GM23338 (cell line): ENCODE data around the gene BTNL8. TPM values are rescaled to one million over a fixed set of nuclear protein-coding genes. Genes with fewer than 3 reads are reported as not detected.

Source experiments
- ATAC-seq: fragments of 200-7000 bp; cut with Tn5 transposase; 3 replicates; pipeline ENCODE4 v1.9.1; 2020
- DNase-seq: peaks from one replicate; pipeline ENCODE4 v3.0.0-alpha.2; 2015; ENCODE audit warnings: low spot score
- H2AFZ ChIP-seq: fragments of 200-600 bp; sonication (generic); 2 replicates; pipeline ENCODE4 v1.8.0; 2016; ENCODE audit warnings: antibody characterized with exemption, mild to moderate bottlenecking, moderate library complexity
- H3F3A ChIP-seq: fragments of 200-600 bp; sonication (generic); replicated peaks from 2 replicates; pipeline ENCODE4 v1.8.0; 2017; ENCODE audit warnings: antibody characterized with exemption, mixed run types, low read depth
- H3K27ac ChIP-seq: fragments of 200-600 bp; sonication (generic); 2 replicates; pipeline ENCODE4 v1.6.1; 2016; ENCODE audit warnings: low read depth
- H3K27me3 ChIP-seq: fragments of 200-600 bp; sonication (generic); 2 replicates; pipeline ENCODE4 v1.8.0; 2016; ENCODE audit warnings: mild to moderate bottlenecking, mixed run types, moderate library complexity; ENCODE audit not compliant: insufficient read depth
- H3K36me3 ChIP-seq: fragments of 200-600 bp; sonication (generic); 2 replicates; pipeline ENCODE4 v1.8.0; 2016; ENCODE audit warnings: mild to moderate bottlenecking; ENCODE audit not compliant: insufficient read depth
- H3K4me1 ChIP-seq: fragments of 200-600 bp; sonication (generic); 2 replicates; pipeline ENCODE4 v1.8.0; 2016; ENCODE audit warnings: mild to moderate bottlenecking, moderate library complexity; ENCODE audit not compliant: insufficient read depth
- H3K4me2 ChIP-seq: fragments of 200-600 bp; sonication (generic); 2 replicates; pipeline ENCODE4 v1.7.1; 2017; ENCODE audit warnings: mixed run types
- H3K4me3 ChIP-seq: fragments of 200-600 bp; sonication (generic); 2 replicates; pipeline ENCODE4 v1.6.1; 2016; ENCODE audit warnings: mixed run types
- H3K79me2 ChIP-seq: fragments of 200-600 bp; sonication (generic); replicated peaks from 2 replicates; pipeline ENCODE4 v1.8.0; 2017; ENCODE audit warnings: mild to moderate bottlenecking; ENCODE audit not compliant: insufficient read depth
- H3K9me2 ChIP-seq: fragments of 200-600 bp; sonication (generic); 2 replicates; pipeline ENCODE4 v1.8.0; 2017; ENCODE audit not compliant: insufficient read depth
- H4K20me1 ChIP-seq: fragments of 200-600 bp; sonication (generic); replicated peaks from 2 replicates; pipeline ENCODE4 v1.8.0; 2017; ENCODE audit warnings: mild to moderate bottlenecking; ENCODE audit not compliant: insufficient read depth
- H3K27ac Mint-ChIP-seq: 2 replicates; pipeline ENCODE4 v1.8.0; 2020; ENCODE audit warnings: inconsistent platforms, mild to moderate bottlenecking, moderate library complexity, mixed read lengths
- H3K27me3 Mint-ChIP-seq: 3 replicates; pipeline ENCODE4 v1.8.0; 2022; ENCODE audit warnings: low read depth, mild to moderate bottlenecking, moderate library complexity, mixed read lengths, inconsistent platforms; ENCODE audit not compliant: insufficient read depth, poor library complexity
- H3K36me3 Mint-ChIP-seq: 3 replicates; pipeline ENCODE4 v1.8.0; 2021; ENCODE audit warnings: low read depth, mild to moderate bottlenecking, inconsistent platforms, moderate library complexity, mixed read lengths
- H3K4me1 Mint-ChIP-seq: 3 replicates; pipeline ENCODE4 v1.8.0; 2020; ENCODE audit warnings: mild to moderate bottlenecking, inconsistent platforms, mixed read lengths
- H3K4me3 Mint-ChIP-seq: 3 replicates; pipeline ENCODE4 v1.8.0; 2021; ENCODE audit warnings: moderate library complexity, mild to moderate bottlenecking, inconsistent platforms, mixed read lengths
- H3K9me3 Mint-ChIP-seq: 3 replicates; pipeline ENCODE4 v1.8.0; 2020; ENCODE audit warnings: moderate library complexity, mild to moderate bottlenecking, inconsistent platforms, mixed read lengths
- CREB1 ChIP-seq: fragments of 250-450 bp; sonication (Bioruptor Pico); IDR thresholded peaks from 2 replicates; pipeline ENCODE4 v1.5.0; 2020; ENCODE audit warnings: low read depth, mild to moderate bottlenecking, moderate library complexity
- CTCF ChIP-seq, 2 experiments: fragments of 200-600 bp in 1 of 2; sonication (generic) in 1 of 2; conservative IDR thresholded peaks; 2 replicates each; pipeline versions ENCODE4 v1.5.1 to v1.6.1; 2016 to 2017; ENCODE audit warnings: antibody characterized with exemption in 2 of 2, low read depth in 2 of 2, mild to moderate bottlenecking in 2 of 2, moderate library complexity in 1 of 2
- JUNB ChIP-seq: IDR thresholded peaks from one replicate; pipeline ENCODE4 v1.6.1; 2016; ENCODE audit warnings: antibody characterized with exemption; ENCODE audit not compliant: unreplicated experiment
- POLR2AphosphoS5 ChIP-seq: IDR thresholded peaks from 2 replicates; pipeline ENCODE4 v1.6.1; 2016; ENCODE audit warnings: antibody characterized with exemption, low read depth
- ZNF462 ChIP-seq: fragments of 250-450 bp; sonication (Bioruptor Pico); IDR thresholded peaks from 2 replicates; pipeline ENCODE4 v1.5.0; 2020; ENCODE audit warnings: mild to moderate bottlenecking, moderate library complexity
- polyA plus RNA-seq: library from polyadenylated mRNA; unstranded; fragments of >200 nt; fragmentation: Nextera tagmentation; extraction: Ambion mirVana; gene quantifications from 2 replicates; pipeline ENCODE4 v1.2.1, GENCODE V29; 2016
- total RNA-seq: library from RNA; depleted of rRNA; stranded (reverse); fragments of >200 nt; shearing (Covaris generic); gene quantifications from 2 replicates; pipeline ENCODE4 v1.2.3, GENCODE V29; 2014

The BTNL8 gene
- total and polyA plus RNA-seq, 2 experiments from 2014 or later = 0.23 TPM; not detected in 1

GRCh38 chr5:180920710-180921109 lies 21.8 kb downstream of the BTNL8 start (continued):
- no peak for TF ChIP-seq ZNF462 (CRISPR knock-in tag)
- no peak for TF ChIP-seq CTCF (conservative IDR thresholded peaks at IDR 0.05; ENCODE audit: low read depth in 2 of 2)

- Histone ChIP-seq H3K4me2 (no peak overlapping the region), H2AFZ (no peak overlapping the region), H3K4me1 (no peaks in the 10 kb centered on the region), H3K79me2 (no peaks in the 10 kb centered on the region), H3K27ac (no peak overlapping the region), H3K9me2 (no peaks in the 10 kb centered on the region; the same call in 1 of the 2 replicates), H4K20me1 (no peaks in the 10 kb centered on the region), H3K27me3 (no peaks in the 10 kb centered on the region), H3K4me3 (no peak overlapping the region), H3F3A (no peaks in the 10 kb centered on the region), H3K36me3 (no peaks in the 10 kb centered on the region)
- H3K4me1 Mint-ChIP-seq = peaks cover 10% of the 10 kb centered on the region
- no peak overlapping the region for H3K4me3 Mint-ChIP-seq
- H3K27ac Mint-ChIP-seq = no peak overlapping the region
- peaks cover 9% of the 10 kb centered on the region for H3K36me3 Mint-ChIP-seq
- H3K9me3 Mint-ChIP-seq = peaks cover 24% of the 10 kb centered on the region; the same call in 2 of the 3 replicates
- ATAC-seq (no peak), DNase-seq (no peak)
- H3K27me3 Mint-ChIP-seq = peaks cover 3% of the 10 kb centered on the region
- TF ChIP-seq CREB1 (CRISPR knock-in tag) (no peak), JUNB (no peak), CTCF (conservative IDR thresholded peaks at IDR 0.05; ENCODE audit: low read depth in 2 of 2) (no peak), POLR2AphosphoS5 (no peak), ZNF462 (CRISPR knock-in tag) (no peak)
Observed at GRCh38 chr5:180922932-180923331, 24.0 kb downstream of the BTNL8 start.
